Osteoblast (primary cell): Measurements from ENCODE around the gene SMNDC1. TPM values are rescaled to one million over a fixed set of nuclear protein-coding genes. Genes with fewer than 3 reads are reported as not detected.

Experiments
- DNase-seq: peaks from one replicate; pipeline ENCODE4 v3.0.0; 2011; ENCODE audit warnings: low spot score, mixed read lengths; ENCODE audit not compliant: insufficient read length; ENCODE audit errors: missing footprints
- H2AFZ ChIP-seq: 2 replicates; pipeline ENCODE4 v1.6.0; 2011; ENCODE audit warnings: mild to moderate bottlenecking, low read length
- H3K27ac ChIP-seq: 2 replicates; pipeline ENCODE4 v1.5.1; 2011; ENCODE audit warnings: mild to moderate bottlenecking, low read depth, low read length, moderate library complexity
- H3K27me3 ChIP-seq: 2 replicates; pipeline ENCODE4 v1.6.0; 2012; ENCODE audit warnings: mild to moderate bottlenecking, control low read depth, inconsistent platforms, low read length, moderate library complexity; ENCODE audit not compliant: insufficient read depth
- H3K36me3 ChIP-seq: 2 replicates; pipeline ENCODE4 v1.5.1; 2011; ENCODE audit warnings: mild to moderate bottlenecking, low read length, control low read depth, moderate library complexity; ENCODE audit not compliant: insufficient read depth
- H3K4me1 ChIP-seq: 2 replicates; pipeline ENCODE4 v1.5.1; 2011; ENCODE audit warnings: mild to moderate bottlenecking, low read length, control low read depth, moderate library complexity; ENCODE audit not compliant: insufficient read depth
- H3K4me2 ChIP-seq: 2 replicates; pipeline ENCODE4 v1.6.0; 2011; ENCODE audit warnings: mild to moderate bottlenecking, low read length; ENCODE audit not compliant: insufficient read depth
- H3K4me3 ChIP-seq: fragments of 200-600 bp; sonication (generic); 3 replicates; pipeline ENCODE4 v1.5.1; 2012; ENCODE audit warnings: mild to moderate bottlenecking, low read length, inconsistent platforms; ENCODE audit not compliant: insufficient read depth
- H3K79me2 ChIP-seq: 2 replicates; pipeline ENCODE4 v1.6.0; 2012; ENCODE audit warnings: mild to moderate bottlenecking, low read length, control low read depth, inconsistent platforms; ENCODE audit not compliant: insufficient read depth
- H3K9me3 ChIP-seq: 2 replicates; pipeline ENCODE4 v1.5.1; 2011; ENCODE audit warnings: low read depth, low read length, control low read depth
- H4K20me1 ChIP-seq: 2 replicates; pipeline ENCODE4 v1.6.0; 2012; ENCODE audit warnings: mild to moderate bottlenecking, low read length, control low read depth; ENCODE audit not compliant: insufficient read depth
- total RNA-seq: library from RNA; depleted of rRNA; stranded (reverse); fragments of >200 nt; gene quantifications from 2 replicates; pipeline ENCODE4 v1.2.3, GENCODE V29; 2012
- TF ChIP-seq, protein P1 (sequence below): IDR thresholded peaks from 2 replicates; pipeline ENCODE4 v1.5.1; 2011; ENCODE audit warnings: mild to moderate bottlenecking, low read depth, low read length, moderate library complexity; ENCODE audit errors: extremely low read depth

Gene SMNDC1
- total RNA-seq, 1 donor: 6.9 TPM

DNA sequence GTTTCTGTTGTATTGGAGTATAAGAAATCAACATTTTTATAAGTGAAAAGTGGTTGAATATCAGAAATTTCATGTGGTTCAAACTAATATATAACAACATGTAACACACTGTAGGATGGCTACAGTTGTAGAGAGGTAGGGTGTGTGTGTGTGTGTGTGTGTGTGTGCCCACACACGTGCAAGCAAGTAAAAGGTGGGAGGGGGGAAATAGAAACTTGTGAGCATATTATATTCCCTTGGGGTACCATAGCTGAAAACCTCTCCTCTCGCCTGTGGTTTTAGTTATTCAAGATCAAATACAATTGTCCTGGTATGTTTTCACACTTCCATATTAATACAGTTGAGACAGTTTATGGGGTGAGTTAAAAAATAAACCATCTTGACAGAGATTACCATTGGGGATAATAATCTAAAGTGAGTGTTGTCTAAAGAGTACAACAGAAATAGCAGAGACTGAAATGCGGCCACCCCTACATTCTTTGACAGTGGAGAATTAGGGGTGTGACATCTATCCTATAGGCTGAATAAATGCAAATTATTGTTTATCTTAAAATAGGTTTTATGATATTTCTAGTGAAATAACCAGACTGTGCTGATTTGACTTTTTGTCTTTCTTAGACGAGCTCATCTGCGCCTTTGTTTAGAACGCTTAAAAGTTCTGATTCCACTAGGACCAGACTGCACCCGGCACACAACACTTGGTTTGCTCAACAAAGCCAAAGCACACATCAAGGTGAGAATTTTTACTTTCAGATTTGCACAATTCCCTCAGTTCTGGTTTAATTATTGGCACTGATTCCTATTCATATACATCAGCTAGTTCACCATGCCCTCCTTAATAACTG, 25.9 kb downstream of the SMNDC1 start:
- Histone ChIP-seq H4K20me1 (no peaks in the 10 kb centered on the region), H3K36me3 (no peaks in the 10 kb centered on the region), H3K4me1 (no peaks in the 10 kb centered on the region), H3K27me3 (no peaks in the 10 kb centered on the region), H3K79me2 (no peaks in the 10 kb centered on the region), H3K4me2 (peak overlapping the region; percentile 81), H2AFZ (peak overlapping the region; percentile 76), H3K27ac (no peak overlapping the region), H3K4me3 (peak overlapping the region; percentile 58), H3K9me3 (no peaks in the 10 kb centered on the region)
- TF ChIP-seq, protein P1, sequence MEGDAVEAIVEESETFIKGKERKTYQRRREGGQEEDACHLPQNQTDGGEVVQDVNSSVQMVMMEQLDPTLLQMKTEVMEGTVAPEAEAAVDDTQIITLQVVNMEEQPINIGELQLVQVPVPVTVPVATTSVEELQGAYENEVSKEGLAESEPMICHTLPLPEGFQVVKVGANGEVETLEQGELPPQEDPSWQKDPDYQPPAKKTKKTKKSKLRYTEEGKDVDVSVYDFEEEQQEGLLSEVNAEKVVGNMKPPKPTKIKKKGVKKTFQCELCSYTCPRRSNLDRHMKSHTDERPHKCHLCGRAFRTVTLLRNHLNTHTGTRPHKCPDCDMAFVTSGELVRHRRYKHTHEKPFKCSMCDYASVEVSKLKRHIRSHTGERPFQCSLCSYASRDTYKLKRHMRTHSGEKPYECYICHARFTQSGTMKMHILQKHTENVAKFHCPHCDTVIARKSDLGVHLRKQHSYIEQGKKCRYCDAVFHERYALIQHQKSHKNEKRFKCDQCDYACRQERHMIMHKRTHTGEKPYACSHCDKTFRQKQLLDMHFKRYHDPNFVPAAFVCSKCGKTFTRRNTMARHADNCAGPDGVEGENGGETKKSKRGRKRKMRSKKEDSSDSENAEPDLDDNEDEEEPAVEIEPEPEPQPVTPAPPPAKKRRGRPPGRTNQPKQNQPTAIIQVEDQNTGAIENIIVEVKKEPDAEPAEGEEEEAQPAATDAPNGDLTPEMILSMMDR: no peak
- no peak for DNase-seq

DNA sequence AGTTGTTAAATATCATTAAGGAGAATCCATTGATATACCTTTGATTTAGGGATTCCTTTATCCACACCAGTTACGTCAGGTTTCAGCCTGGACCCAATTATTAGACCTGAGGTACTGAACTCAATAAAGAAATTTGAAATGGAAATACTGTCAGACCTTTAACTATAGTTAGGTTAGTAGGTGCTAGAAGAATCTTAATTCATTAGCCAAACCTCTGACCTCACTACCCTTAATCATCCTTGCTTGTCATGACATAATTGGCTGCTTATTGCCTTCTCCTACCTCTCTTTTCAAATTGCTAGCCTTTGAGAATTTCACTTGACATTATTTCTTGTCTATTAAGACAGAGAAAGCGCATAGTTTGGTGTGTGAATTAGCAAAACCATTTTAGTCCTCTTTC, 27.1 kb downstream of the SMNDC1 start:
- no peak for DNase-seq
- peaks cover 6% of the 10 kb centered on the region for H3K4me1 ChIP-seq
- H2AFZ ChIP-seq: no peak overlapping the region
- no peak overlapping the region for H3K4me3 ChIP-seq
- H4K20me1 ChIP-seq: no peaks in the 10 kb centered on the region
- H3K79me2 ChIP-seq: no peaks in the 10 kb centered on the region
- H3K9me3 ChIP-seq: no peaks in the 10 kb centered on the region
- TF ChIP-seq, protein P1: no peak
- no peaks in the 10 kb centered on the region for H3K27me3 ChIP-seq
- no peaks in the 10 kb centered on the region for H3K36me3 ChIP-seq
- no peak overlapping the region for H3K4me2 ChIP-seq
- no peak overlapping the region for H3K27ac ChIP-seq

DNA sequence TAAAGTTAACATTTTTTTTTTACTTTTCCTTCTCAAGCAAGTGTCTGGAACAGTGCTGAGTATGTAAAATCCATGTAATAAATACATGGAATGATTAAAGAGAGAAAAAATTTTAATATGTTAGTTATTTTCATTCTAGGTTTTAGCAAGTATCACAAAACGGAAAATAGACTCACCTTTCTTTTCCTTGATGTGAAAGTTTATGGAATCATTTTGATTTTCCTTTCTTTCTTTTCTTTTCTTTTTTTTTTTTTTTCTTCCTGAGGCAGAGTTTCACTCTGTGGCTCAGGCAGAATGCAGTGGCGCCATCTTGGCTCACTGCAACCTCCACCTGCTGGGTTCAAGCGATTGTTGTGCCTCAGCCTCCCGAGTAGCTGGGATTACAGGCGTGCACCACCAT, 28.1 kb downstream of the SMNDC1 start:
- TF ChIP-seq, protein P1: no peak
- no peak overlapping the region for H3K4me2 ChIP-seq

DNA sequence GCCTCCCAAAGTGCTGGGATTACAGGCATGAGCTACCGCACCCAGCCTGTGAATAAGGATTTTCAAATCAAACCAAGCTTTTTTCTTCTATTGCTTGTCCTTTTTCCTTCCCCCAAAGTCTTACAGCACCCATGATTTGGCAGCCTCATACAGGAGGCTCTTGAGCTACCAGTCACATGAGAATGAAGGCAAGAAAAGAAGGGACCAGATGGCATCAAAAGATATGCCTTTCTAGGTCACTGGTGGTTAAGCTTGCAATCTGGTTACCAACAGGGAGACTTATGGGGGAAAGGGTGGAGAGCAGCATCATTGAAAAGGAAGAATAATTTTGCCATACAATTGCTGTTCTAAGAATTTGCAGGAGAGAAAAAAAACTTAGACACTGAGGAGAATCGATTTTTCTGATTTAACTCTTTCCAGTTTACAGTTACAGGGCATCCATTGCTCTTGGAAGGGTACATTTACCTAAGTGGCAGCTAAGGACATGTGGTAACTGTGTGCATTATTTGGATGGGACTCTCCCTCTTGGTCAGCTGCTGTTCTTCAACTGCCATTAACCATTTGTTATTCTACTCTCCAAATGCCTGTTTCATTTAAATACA, 29.5 kb downstream of the SMNDC1 start:
- Histone ChIP-seq H4K20me1 (no peaks in the 10 kb centered on the region), H3K27me3 (no peaks in the 10 kb centered on the region), H3K27ac (no peak overlapping the region), H3K4me1 (peaks cover 6% of the 10 kb centered on the region), H3K36me3 (no peaks in the 10 kb centered on the region), H3K9me3 (no peaks in the 10 kb centered on the region), H2AFZ (no peak overlapping the region), H3K4me3 (no peak overlapping the region), H3K4me2 (no peak overlapping the region), H3K79me2 (no peaks in the 10 kb centered on the region)
- TF ChIP-seq, protein P1: no peak
- no peak for DNase-seq

More for the DNA sequence above, 28.1 kb downstream of the SMNDC1 start:
- Histone ChIP-seq H3K27ac (no peak overlapping the region), H3K27me3 (no peaks in the 10 kb centered on the region), H3K4me1 (peaks cover 6% of the 10 kb centered on the region), H3K9me3 (no peaks in the 10 kb centered on the region), H2AFZ (no peak overlapping the region), H3K79me2 (no peaks in the 10 kb centered on the region), H3K4me3 (no peak overlapping the region), H3K36me3 (no peaks in the 10 kb centered on the region), H4K20me1 (no peaks in the 10 kb centered on the region)
- no peak for DNase-seq
